ENCODE data around the gene SMURF1. TPM values are rescaled to one million over a fixed set of nuclear protein-coding genes. Genes with fewer than 3 reads are reported as not detected.

Gene SMURF1
- total RNA-seq, 2 donors from 2014 or later: 33.8 to 40.9 TPM

DNA sequence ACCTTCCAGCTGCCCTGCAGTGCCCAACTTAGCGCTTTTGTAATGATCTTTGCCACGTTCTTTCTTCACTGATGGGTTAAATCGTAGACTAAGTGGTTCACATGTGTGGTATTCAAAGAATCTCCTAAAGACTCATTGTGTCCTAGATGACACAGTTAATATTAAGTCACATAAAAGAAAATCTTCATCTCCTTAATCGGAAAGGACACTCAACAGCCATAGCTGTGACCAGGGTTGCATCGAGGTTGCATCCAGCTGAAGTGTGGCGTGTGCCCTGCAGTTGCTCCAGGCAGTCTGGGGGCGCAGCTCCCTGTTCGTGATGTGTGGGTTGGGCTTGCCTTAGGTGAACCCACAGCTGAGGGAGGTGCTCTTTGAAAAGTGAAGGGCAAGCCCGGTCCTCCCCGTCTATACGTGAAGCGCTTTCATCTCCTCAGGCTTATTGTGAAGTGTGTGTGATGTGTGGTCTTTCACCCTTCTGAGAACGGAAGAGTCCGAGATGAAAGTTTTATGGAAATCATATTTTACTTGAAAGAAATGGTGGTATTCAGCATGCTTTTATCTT, 142.9 kb downstream of the SMURF1 start:
- peaks cover 0 to 14% of the 10 kb centered on the region in 2 donors for H3K4me1 ChIP-seq (ENCODE audit: control insufficient read depth in 1 of 2, low read depth in 2 of 2)
- H3K4me3 ChIP-seq: no peak overlapping the region
- peaks cover 40% of the 10 kb centered on the region for H3K36me3 ChIP-seq
- DNase-seq (ENCODE audit: low spot score) (no peak), ATAC-seq (ENCODE audit: insufficient number of reproducible peaks, low FRiP score, low read depth) (no peak)
- H3K27ac ChIP-seq: no peak overlapping the region
- H3K27me3 ChIP-seq (replicated peaks; ENCODE audit: insufficient read depth): no peaks in the 10 kb centered on the region
- H3K9me3 ChIP-seq: no peaks in the 10 kb centered on the region
- TF ChIP-seq, protein P1, sequence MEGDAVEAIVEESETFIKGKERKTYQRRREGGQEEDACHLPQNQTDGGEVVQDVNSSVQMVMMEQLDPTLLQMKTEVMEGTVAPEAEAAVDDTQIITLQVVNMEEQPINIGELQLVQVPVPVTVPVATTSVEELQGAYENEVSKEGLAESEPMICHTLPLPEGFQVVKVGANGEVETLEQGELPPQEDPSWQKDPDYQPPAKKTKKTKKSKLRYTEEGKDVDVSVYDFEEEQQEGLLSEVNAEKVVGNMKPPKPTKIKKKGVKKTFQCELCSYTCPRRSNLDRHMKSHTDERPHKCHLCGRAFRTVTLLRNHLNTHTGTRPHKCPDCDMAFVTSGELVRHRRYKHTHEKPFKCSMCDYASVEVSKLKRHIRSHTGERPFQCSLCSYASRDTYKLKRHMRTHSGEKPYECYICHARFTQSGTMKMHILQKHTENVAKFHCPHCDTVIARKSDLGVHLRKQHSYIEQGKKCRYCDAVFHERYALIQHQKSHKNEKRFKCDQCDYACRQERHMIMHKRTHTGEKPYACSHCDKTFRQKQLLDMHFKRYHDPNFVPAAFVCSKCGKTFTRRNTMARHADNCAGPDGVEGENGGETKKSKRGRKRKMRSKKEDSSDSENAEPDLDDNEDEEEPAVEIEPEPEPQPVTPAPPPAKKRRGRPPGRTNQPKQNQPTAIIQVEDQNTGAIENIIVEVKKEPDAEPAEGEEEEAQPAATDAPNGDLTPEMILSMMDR (IDR thresholded peaks at IDR 0.05): no peak

DNA sequence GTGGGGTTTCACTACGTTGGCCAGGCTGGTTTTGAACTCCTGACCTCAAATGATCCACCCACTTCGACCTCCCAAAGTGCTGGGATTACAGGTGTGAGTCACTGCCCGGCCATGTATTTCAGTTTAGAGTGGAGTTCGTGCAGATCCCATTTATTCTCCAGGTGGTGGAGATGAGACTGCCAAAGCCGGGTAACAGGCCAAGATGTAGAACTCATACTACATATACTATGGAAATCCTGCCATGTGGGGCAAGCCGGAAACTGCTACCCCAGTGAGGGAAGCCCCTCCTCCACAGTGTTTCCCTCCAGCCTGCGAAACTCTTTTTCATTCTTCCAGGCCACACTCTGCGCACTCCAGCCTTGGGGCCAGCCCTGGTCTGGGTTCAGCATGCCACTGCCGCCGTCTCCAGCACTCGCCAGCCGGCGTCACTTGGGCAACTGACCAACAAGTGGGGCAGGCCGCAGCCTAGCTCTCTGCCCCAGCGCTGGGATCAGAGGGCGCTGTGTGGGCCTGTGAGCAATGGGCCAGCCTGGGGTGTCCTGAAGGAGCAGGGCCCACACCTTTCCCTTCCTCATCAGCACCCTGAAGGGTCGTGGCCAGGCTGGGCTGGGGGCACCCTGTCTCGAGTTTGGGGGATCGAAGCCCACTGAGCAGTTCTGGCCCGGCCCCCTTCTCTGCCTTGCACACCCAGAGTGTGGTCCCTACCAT, 143.6 kb downstream of the SMURF1 start:
- TF ChIP-seq, protein P1 (IDR thresholded peaks at IDR 0.05): no peak
- H3K36me3 ChIP-seq: peaks cover 39% of the 10 kb centered on the region
- no peaks in the 10 kb centered on the region for H3K9me3 ChIP-seq
- no peak overlapping the region for H3K27ac ChIP-seq
- no peak for ATAC-seq (ENCODE audit: insufficient number of reproducible peaks, low FRiP score, low read depth)
- DNase-seq (ENCODE audit: low spot score): no peak
- no peaks in the 10 kb centered on the region for H3K27me3 ChIP-seq (replicated peaks; ENCODE audit: insufficient read depth)
- H3K4me3 ChIP-seq: no peak overlapping the region
- H3K4me1 ChIP-seq (ENCODE audit: control insufficient read depth in 1 of 2, low read depth in 2 of 2): peaks cover 0 to 14% of the 10 kb centered on the region in 2 donors

DNA sequence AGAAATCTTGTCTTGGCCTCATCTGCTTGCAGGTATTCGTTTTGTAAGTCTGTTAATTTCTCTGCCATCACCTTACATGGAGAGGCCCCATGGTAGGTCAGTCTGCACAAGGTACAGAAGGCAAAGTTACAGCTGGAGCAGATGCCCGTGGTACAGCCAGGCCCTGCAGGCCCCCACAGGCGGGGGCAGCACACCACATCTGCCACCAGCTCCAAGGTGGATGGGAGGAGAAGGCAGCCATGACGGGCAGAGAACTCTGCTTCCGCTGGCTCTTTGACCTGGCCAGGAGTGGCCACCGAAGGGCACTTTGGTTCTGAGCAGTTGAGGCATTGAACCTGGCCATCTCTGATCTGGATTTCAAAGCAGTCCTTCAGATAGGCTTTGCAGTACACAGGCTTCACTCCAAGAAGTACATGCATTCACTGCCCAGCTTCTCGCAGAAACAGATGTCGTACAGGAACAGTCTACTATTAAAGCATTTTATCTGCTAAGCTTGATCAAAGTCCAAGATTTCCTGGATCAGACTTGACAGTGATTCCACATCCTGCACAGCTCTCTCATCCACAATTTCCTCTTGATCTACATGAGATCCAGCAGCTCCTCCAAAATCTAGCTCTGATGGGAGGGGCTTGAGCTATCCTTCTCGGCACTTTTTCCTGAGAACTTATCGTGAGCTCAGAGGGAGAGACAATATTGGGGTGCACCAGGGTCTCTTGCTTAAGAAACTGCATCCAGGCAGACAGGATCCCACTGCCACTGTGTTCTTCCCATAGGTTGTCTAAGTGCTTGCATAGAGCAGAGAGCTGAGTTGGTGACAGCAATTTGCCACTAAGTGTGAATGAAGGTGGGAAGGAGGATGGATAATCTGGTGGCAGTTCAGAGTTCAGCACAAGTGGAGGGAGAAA, 144.8 kb downstream of the SMURF1 start:
- Histone ChIP-seq H3K36me3 (peaks cover 47% of the 10 kb centered on the region), H3K27me3 (replicated peaks; ENCODE audit: insufficient read depth) (no peaks in the 10 kb centered on the region), H3K4me1 (ENCODE audit: control insufficient read depth in 1 of 2, low read depth in 2 of 2) (peaks cover 0 to 8% of the 10 kb centered on the region in 2 donors), H3K4me3 (no peak overlapping the region), H3K27ac (no peak overlapping the region), H3K9me3 (no peaks in the 10 kb centered on the region)
- ATAC-seq (ENCODE audit: insufficient number of reproducible peaks, low FRiP score, low read depth) (no peak), DNase-seq (ENCODE audit: low spot score) (no peak)
- TF ChIP-seq, protein P1 (IDR thresholded peaks at IDR 0.05): no peak

DNA sequence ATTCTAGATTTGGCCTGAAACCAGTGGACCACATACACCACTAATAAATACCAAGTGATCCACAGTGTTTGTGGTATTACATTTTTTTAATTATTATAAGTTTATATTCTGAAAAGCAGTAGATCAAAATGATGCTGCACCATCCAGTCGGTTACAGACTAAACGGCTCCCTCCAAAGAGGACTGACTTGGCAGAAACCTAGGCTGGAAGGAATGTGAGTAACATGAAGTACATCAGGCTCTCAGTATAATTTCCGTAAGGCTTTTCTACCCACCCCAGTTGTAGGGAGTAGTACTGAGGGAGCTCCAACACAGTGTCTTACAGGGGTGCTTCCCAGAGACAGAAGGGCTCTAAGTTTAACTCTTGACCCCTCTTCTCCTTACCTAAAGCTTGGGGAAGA, 146.1 kb downstream of the SMURF1 start:
- DNase-seq (ENCODE audit: low spot score) (no peak), ATAC-seq (ENCODE audit: insufficient number of reproducible peaks, low FRiP score, low read depth) (no peak)
- H3K4me1 ChIP-seq (ENCODE audit: control insufficient read depth in 1 of 2, low read depth in 2 of 2): peaks cover 0 to 4% of the 10 kb centered on the region in 2 donors
- H3K4me3 ChIP-seq: no peak overlapping the region
- no peaks in the 10 kb centered on the region for H3K27me3 ChIP-seq (replicated peaks; ENCODE audit: insufficient read depth)
- no peak overlapping the region for H3K27ac ChIP-seq
- H3K9me3 ChIP-seq: no peaks in the 10 kb centered on the region
- peaks cover 59% of the 10 kb centered on the region for H3K36me3 ChIP-seq
- TF ChIP-seq, protein P1 (IDR thresholded peaks at IDR 0.05): no peak

DNA sequence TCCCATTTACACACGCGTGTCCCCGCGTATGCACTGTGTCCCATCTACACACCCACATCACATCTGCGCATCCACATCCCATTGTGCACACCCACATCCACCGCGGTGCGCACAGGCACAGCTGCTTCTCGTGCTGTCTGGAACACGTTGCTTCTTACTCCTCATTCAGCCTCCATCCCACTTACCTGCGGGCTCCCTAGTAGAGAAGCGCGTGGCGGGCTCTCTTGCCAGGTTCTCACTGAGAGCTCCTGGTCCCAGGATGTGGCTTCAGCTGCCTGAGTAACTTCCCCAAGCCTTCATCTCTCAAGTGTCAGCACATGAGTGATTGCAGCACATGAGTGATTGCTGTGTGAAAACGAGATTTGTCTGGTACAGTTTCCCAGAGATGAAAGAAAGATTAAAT, 147.8 kb downstream of the SMURF1 start:
- Histone ChIP-seq H3K4me1 (ENCODE audit: control insufficient read depth in 1 of 2, low read depth in 2 of 2) (no peaks in the 10 kb centered on the region), H3K9me3 (no peaks in the 10 kb centered on the region), H3K4me3 (no peak overlapping the region), H3K27ac (no peak overlapping the region), H3K36me3 (peaks cover 68% of the 10 kb centered on the region), H3K27me3 (replicated peaks; ENCODE audit: insufficient read depth) (no peaks in the 10 kb centered on the region)
- ATAC-seq (ENCODE audit: insufficient number of reproducible peaks, low FRiP score, low read depth) (no peak), DNase-seq (ENCODE audit: low spot score) (no peak)
- TF ChIP-seq, protein P1 (IDR thresholded peaks at IDR 0.05): no peak
